ENCODE measurements around the gene MBNL2. TPM values are rescaled to one million over a fixed set of nuclear protein-coding genes. Genes with fewer than 3 reads are reported as not detected.

Gene MBNL2
- total and polyA plus RNA-seq, 8 donors, result 8.9 to 66.5 (median 37.7) TPM

- intact Hi-C loops (cut with DNase I), result no loop called here
- FAIRE-seq, result no peak
Observed at GRCh38 chr13:97437729-97438128, 215.6 kb downstream of the MBNL2 start.

DNA sequence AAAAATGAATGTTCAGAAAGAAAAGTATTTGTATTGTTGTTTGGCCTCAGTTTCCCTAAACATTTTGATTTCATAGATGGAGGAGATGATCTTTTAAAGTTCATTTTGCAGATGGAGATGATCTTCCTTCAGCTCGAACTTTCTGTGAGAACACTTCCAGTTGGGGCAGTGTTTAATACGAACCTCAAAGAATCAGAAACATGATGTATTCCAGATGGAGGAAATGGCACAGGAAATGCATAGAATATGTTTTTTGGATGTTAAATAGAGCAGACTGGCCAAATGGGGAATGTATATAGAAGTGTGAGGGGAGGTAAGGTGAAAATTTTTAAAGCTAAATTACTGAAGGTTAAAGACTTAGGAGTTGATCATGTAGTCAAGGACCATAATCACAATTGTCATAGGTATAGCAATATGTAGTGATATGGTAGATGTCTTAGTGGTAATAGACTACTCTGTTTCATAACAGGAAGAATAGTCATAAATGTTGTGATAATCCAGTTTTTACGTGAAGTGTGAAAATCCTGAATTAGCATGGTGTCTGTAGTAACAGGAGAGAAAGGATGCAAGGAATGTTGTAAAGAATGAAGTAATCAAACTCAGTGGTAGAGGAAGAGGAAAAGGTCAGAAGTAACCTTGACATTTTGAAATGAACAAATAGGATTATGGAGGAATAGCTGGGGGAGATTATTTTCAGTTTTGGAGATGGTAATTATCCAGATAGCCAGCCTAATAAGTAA lies 216.9 kb downstream of the MBNL2 start:
- TF ChIP-seq CTCF (IDR thresholded peaks at IDR 0.05), result no peak
- Histone ChIP-seq H3K27me3 (no peaks in the 10 kb centered on the region), H3K36me3 (no peaks in the 10 kb centered on the region), H3K27ac (no peak overlapping the region), H3K4me3 (no peak overlapping the region), H3K4me1 (peaks cover 0 to 9% (median 4%) of the 10 kb centered on the region in 3 donors), H3K9me3 (no peaks in the 10 kb centered on the region)
- WGBS, 2 donors, result 86 to 87% methylated on average over 3 of the region's 3 CpGs
- no peak for FAIRE-seq
- no peak for DNase-seq
- ATAC-seq, result no peak
- intact Hi-C loops (cut with DNase I), result no loop called here

More at GRCh38 chr13:97437729-97438128, 215.6 kb downstream of the MBNL2 start:
- no peak for ATAC-seq
- H3K4me1 ChIP-seq, result peaks cover 0 to 9% (median 4%) of the 10 kb centered on the region in 3 donors
- no peak overlapping the region for H3K4me3 ChIP-seq
- 84 to 92% methylated on average over 2 of the region's 2 CpGs for WGBS, 2 donors
- no peaks in the 10 kb centered on the region for H3K27me3 ChIP-seq
- no peaks in the 10 kb centered on the region for H3K9me3 ChIP-seq
- H3K27ac ChIP-seq, result no peak overlapping the region
- TF ChIP-seq CTCF (IDR thresholded peaks at IDR 0.05), result no peak
- no peaks in the 10 kb centered on the region for H3K36me3 ChIP-seq
- DNase-seq, result no peak

- H3K36me3 ChIP-seq, result no peaks in the 10 kb centered on the region
- no peaks in the 10 kb centered on the region for H3K9me3 ChIP-seq
- WGBS, 2 donors, result 56 to 60% methylated on average over 2 of the region's 2 CpGs
- no peaks in the 10 kb centered on the region for H3K27me3 ChIP-seq
- H3K27ac ChIP-seq, result no peak overlapping the region
- FAIRE-seq, result no peak
- no peak overlapping the region for H3K4me3 ChIP-seq
- intact Hi-C loops (cut with DNase I), result no loop called here
- H3K4me1 ChIP-seq, result peaks cover 0 to 3% (median under 1%) of the 10 kb centered on the region in 3 donors
- no peak for ATAC-seq
- TF ChIP-seq CTCF (IDR thresholded peaks at IDR 0.05), result no peak
- no peak for DNase-seq
Observed at GRCh38 chr13:97440598-97441170, 218.6 kb downstream of the MBNL2 start.

DNA sequence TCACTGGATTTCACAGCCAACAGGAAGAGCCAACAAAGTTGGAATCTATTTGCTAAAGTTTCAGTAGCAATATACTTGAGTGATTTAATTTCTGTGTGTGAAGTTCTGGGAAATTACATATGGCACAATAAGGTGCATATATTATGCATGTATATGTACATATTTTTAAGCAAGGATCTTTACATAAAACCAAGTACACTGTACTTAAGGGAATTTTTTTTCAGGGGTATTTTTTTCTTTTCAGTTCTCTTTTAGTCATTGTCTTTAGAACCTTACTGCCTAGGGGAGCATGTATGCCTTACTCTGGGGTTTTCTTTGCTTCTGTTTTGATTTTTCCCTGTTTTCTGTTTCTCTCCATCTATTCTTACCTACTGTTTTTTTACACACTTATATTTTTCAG lies 219.2 kb downstream of the MBNL2 start:
- Histone ChIP-seq H3K4me3 (no peak overlapping the region), H3K27ac (no peak overlapping the region), H3K9me3 (no peaks in the 10 kb centered on the region), H3K36me3 (no peaks in the 10 kb centered on the region), H3K4me1 (no peaks in the 10 kb centered on the region), H3K27me3 (no peaks in the 10 kb centered on the region)
- TF ChIP-seq CTCF (IDR thresholded peaks at IDR 0.05), result no peak
- intact Hi-C loops (cut with DNase I), result no loop called here
- ATAC-seq (no peak), FAIRE-seq (no peak), DNase-seq (no peak)

Other genes with a start within 250 kb of the MBNL2 start
- gene OXGR1, start 227.9 kb upstream of the MBNL2 start, total RNA-seq, result under 1 TPM in 4 of 6 donors, not detected in 2; 0.18 to 0.56 (median 0.31) TPM
- 1 to 10 TPM in 1 of 2 donors, under 1 TPM in 1; 0.61 to 2.3 TPM for gene OXGR1, start 227.9 kb upstream of the MBNL2 start, polyA plus RNA-seq
- gene RAP2A, start 211.8 kb downstream of the MBNL2 start, total RNA-seq, result 10 to 100 TPM in 2 of 6 donors, 1 to 10 TPM in 4; 3.6 to 18.1 (median 6.3) TPM
- 1 to 10 TPM; 1.7 to 3.0 TPM for gene RAP2A, start 211.8 kb downstream of the MBNL2 start, polyA plus RNA-seq